Activated naive CD4-positive, alpha-beta T cell treated with anti-CD3 and anti-CD28 coated beads, Interleukin-2, amount 10 ng/mL, durations not matched to agents 7 days and 5 days (primary cell): ENCODE results near the gene ZNF654.
A peak's percentile ranks its signal among the peaks of the same experiment; 100 is the strongest.

Source experiments
- CTCF ChIA-PET: fragments of 350-600 bp; sonication (Branson Sonifier 250); formaldehyde crosslinking; loops from one replicate; lab custom pipeline; 2021; ENCODE audit warnings: antibody characterized with exemption; lab: Charles Lee
- DNase-seq: peaks from one replicate; pipeline ENCODE4 v3.0.0-alpha.2; 2020
- H3K27ac Mint-ChIP-seq: one replicate; pipeline ENCODE4 v1.8.0; 2021; ENCODE audit warnings: mild to moderate bottlenecking, moderate library complexity, mixed read lengths
- H3K27me3 Mint-ChIP-seq: one replicate; pipeline ENCODE4 v1.8.0; 2021; ENCODE audit warnings: mild to moderate bottlenecking, mixed read lengths
- H3K36me3 Mint-ChIP-seq: one replicate; pipeline ENCODE4 v1.8.0; 2021; ENCODE audit warnings: mixed read lengths
- H3K4me1 Mint-ChIP-seq: one replicate; pipeline ENCODE4 v1.8.0; 2021; ENCODE audit warnings: mixed read lengths
- H3K4me3 Mint-ChIP-seq: one replicate; pipeline ENCODE4 v1.8.0; 2021; ENCODE audit warnings: mild to moderate bottlenecking, moderate library complexity, mixed read lengths
- H3K9me3 Mint-ChIP-seq: one replicate; pipeline ENCODE4 v1.8.0; 2021; ENCODE audit warnings: mixed read lengths

Gene ZNF654

DNA sequence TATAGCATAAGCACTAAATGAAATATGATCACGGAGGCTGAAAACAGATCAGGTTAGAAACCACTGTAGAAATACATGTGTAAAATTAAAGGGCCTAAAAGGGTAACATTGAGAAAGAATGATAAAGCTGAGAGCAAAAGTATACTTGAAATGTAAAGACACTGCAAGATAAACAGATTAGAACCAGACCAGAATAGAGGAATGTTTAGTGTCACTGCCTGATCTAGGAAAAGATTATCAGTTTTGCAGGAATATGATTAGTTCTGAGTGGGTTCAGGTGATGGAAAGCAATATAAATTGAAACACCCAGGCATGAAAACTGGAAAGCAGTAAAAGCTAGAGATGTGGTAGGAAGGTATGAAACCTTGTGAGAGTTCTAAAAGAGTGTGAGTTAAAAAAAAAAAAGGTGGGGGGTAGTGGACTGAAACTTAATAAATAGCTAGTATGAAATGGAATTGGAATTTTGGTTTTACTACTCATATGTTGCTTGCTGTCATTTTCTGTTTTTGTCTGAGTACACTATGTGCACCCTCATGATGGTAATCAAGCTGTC, 74.7 kb downstream of the ZNF654 start:
- CTCF ChIA-PET = no interaction called here
- H3K4me1 Mint-ChIP-seq = no peaks in the 10 kb centered on the region
- no peak overlapping the region for H3K4me3 Mint-ChIP-seq
- H3K36me3 Mint-ChIP-seq = peaks cover 29% of the 10 kb centered on the region
- no peaks in the 10 kb centered on the region for H3K27me3 Mint-ChIP-seq
- no peak overlapping the region for H3K27ac Mint-ChIP-seq
- H3K9me3 Mint-ChIP-seq = no peaks in the 10 kb centered on the region
- no peak for DNase-seq

DNA sequence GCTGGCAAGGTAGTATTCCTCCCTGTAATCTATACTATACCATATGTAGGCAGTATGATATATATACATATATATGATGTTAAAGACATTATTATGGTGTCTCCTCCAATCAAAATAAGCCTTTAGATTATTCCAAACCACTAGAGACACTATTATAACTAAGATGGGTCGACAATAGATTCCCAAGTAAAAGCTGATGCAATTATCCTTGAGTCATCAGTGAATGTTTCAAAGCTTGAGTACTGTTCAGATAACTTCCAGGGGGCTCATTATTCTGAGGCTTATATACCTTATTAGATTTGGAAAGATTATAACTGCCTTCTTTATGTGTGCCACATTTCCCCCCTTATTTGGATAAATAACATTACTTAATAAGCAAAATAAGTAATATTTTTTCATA, 78.8 kb downstream of the ZNF654 start:
- DNase-seq = no peak
- CTCF ChIA-PET = interaction anchor here (0.5 kb wide), 1 partner anchor 40 kb away, joined by 3 read pairs; no protein-coding TSS in a partner anchor
- Mint-ChIP-seq H3K27me3 (no peaks in the 10 kb centered on the region), H3K9me3 (no peaks in the 10 kb centered on the region), H3K4me3 (no peak overlapping the region), H3K27ac (no peak overlapping the region), H3K36me3 (peaks cover 44% of the 10 kb centered on the region), H3K4me1 (peaks cover 3% of the 10 kb centered on the region)

DNA sequence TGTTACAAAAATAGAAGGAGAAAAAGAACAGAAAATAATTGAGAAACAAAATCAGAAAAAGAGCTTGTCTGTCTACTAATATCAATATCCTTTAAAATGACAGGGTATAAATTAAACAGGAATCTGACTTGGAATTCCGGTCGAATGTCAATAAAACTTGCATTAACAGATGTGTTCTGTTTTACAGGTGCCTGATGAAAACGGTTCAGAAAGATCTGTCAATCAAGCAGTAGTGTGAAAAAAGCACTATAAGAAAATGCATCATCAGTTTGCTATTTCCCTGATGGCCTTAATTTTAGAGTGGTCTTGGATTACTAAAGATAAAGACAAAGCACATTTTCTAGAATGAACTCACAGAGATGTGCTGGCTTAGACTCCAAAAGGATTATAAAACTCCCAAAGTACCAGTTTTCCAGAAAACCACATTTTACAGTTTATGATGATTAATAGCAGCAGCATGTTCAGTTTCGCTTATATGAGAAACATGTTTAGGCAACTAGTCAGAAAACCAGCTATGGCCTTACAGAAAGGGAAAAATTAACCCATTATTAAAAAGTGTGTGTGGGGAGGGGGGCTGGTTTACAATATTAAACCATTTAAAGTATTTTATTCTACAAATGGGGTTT, 82.5 kb downstream of the ZNF654 start:
- H3K4me3 Mint-ChIP-seq = no peak overlapping the region
- CTCF ChIA-PET = no interaction called here
- no peak for DNase-seq

DNA sequence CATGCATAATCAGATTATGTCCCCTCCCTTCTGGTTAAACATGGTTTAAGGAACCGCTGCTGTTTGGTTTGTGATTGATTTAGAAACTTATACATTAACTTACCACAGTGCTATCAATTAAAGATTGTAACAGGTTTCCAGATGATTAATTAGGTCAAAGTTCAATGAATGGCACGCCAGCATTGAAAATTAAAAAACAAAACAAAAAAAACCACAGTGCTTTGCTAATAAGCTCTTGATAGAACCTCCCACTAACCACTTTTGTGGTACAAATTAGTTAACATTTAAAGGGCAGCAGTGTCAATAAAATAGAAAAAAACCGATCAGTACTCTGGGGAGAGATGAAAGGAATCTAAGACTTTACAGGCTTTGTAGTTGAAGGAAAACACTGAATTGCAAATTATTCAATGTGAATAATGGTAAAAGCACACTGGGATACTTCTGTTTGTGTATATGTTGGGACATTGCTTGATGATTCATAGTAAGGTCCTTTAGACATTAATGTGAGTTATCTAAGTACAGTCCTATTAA, 83.1 kb downstream of the ZNF654 start:
- Mint-ChIP-seq H3K36me3 (peaks cover 26% of the 10 kb centered on the region), H3K4me1 (peaks cover 4% of the 10 kb centered on the region), H3K9me3 (no peaks in the 10 kb centered on the region), H3K27ac (no peak overlapping the region), H3K4me3 (no peak overlapping the region), H3K27me3 (no peaks in the 10 kb centered on the region)
- CTCF ChIA-PET = no interaction called here
- DNase-seq = no peak

More for the DNA sequence above, 82.5 kb downstream of the ZNF654 start:
- Mint-ChIP-seq H3K27ac (no peak overlapping the region), H3K4me1 (peaks cover 3% of the 10 kb centered on the region), H3K36me3 (peaks cover 28% of the 10 kb centered on the region), H3K27me3 (no peaks in the 10 kb centered on the region), H3K9me3 (no peaks in the 10 kb centered on the region)

GRCh38 chr3:88147261-88147660, 88.2 kb downstream of the ZNF654 start:
- Mint-ChIP-seq H3K4me1 (peaks cover 33% of the 10 kb centered on the region), H3K4me3 (no peak overlapping the region), H3K36me3 (peaks cover 14% of the 10 kb centered on the region), H3K27ac (no peak overlapping the region), H3K9me3 (no peaks in the 10 kb centered on the region), H3K27me3 (no peaks in the 10 kb centered on the region)
- DNase-seq = no peak
- CTCF ChIA-PET = no interaction called here

DNA sequence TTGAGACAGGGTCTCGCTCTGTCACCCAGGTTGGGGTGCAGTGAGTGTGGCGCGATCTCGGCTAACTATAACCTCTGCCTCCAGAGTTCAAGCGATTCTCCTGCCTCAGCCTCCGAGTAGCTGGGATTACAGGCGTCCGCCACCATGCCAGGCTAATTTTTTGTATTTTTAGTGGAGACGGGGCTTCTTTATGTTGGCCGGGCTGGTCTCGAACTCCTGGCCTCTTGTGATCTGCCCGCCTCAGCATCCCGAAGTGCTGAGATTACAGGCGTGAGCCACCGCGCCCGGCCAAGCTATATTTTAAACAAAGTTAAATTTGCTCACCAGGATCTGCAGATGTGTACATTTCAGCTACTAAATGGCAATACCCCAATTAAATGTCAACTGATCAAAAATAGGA, 89.6 kb downstream of the ZNF654 start:
- no peak for DNase-seq
- peak overlapping the region; percentile 96 for H3K27ac Mint-ChIP-seq
- no peaks in the 10 kb centered on the region for H3K27me3 Mint-ChIP-seq
- H3K36me3 Mint-ChIP-seq = peaks cover 15% of the 10 kb centered on the region
- peaks cover 43% of the 10 kb centered on the region for H3K4me1 Mint-ChIP-seq
- peak overlapping the region; percentile 96 for H3K4me3 Mint-ChIP-seq
- no peaks in the 10 kb centered on the region for H3K9me3 Mint-ChIP-seq
- CTCF ChIA-PET = interaction anchor here (0.8 to 0.9 kb wide), 2 partner anchors 34 to 90 kb away, joined by 3 read pairs; partner anchors contain the start of gene CGGBP1

DNA sequence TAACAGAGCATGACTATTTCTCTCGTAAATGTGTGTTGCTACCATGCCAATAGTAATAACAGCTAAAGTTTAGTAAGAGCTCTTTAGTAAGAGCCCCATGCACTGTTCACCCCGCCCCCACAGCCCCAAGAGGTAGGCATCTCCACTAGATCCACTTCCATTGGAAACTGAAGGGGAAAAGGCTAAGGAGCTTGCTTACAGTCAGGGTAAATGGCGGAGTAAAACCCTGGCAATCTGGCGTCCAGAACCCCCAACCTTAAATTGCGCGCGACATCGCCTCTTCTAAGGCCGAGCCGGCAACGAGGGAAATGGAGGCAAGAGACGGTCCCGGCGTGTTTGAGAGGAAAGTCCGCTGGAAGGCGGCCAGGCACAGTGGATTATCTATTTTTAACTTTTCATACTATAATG, 90.0 kb downstream of the ZNF654 start:
- CTCF ChIA-PET = interaction anchor here (0.9 kb wide), 1 partner anchor 34 kb away, joined by 3 read pairs; no protein-coding TSS in a partner anchor
- H3K9me3 Mint-ChIP-seq = no peaks in the 10 kb centered on the region
- peak overlapping the region; percentile 96 for H3K27ac Mint-ChIP-seq
- H3K27me3 Mint-ChIP-seq = no peaks in the 10 kb centered on the region
- peaks cover 43% of the 10 kb centered on the region for H3K4me1 Mint-ChIP-seq
- H3K36me3 Mint-ChIP-seq = peaks cover 15% of the 10 kb centered on the region
- DNase-seq = no peak
- H3K4me3 Mint-ChIP-seq = peak overlapping the region; percentile 96

DNA sequence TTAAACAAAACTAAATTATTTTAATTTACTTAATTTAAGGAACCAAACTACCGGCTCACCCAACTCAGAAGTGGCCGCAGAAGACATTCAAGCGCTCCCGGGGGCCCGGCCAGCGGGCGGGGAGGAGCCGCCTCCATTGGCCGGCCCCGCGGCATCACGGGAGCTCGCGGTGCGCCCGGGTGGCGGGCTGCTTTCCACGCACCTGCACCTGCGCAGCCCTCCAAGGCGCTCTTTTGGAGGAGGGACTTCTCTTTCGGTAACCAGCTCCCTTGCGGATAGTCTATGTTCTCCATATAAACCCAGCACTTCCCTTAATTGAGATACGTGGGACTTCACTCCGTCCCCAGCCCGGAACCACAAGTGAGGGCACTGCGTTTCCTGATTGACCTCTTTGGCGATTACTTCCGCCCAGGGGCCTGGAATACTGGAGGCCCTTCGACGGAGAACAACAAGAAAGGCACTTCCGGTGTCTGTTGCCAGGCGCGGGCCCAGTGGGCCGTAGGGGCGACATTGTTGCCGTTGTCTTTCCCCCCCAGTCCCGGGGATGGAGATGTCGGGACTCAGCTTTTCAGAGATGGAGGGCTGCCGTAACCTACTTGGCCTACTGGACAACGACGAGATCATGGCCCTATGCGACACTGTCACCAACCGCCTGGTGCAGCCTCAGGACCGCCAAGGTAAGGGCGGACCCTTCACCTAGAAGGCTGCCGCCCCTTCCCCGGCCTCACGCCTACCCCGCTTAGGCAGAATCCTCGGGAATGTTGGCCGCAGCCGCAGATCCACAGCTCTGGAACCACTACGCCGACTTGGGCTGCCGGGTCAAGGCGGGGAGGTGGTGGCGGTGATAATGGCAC, 90.7 kb downstream of the ZNF654 start, which contains the start of gene C3orf38:
Gene C3orf38, plus strand, starts transcription at position 451 of the 854 bp plus-strand sequence. Its CDS starts 94 bp downstream, at position 545.
- Mint-ChIP-seq H3K9me3 (no peaks in the 10 kb centered on the region), H3K36me3 (peaks cover 20% of the 10 kb centered on the region), H3K4me1 (peaks cover 47% of the 10 kb centered on the region), H3K27ac (peak within 1 kb of the TSS; percentile 99), H3K27me3 (no peaks in the 10 kb centered on the region), H3K4me3 (peak within 1 kb of the TSS; percentile 96)
- DNase-seq = peak; percentile 84
- CTCF ChIA-PET = no interaction called here

DNA sequence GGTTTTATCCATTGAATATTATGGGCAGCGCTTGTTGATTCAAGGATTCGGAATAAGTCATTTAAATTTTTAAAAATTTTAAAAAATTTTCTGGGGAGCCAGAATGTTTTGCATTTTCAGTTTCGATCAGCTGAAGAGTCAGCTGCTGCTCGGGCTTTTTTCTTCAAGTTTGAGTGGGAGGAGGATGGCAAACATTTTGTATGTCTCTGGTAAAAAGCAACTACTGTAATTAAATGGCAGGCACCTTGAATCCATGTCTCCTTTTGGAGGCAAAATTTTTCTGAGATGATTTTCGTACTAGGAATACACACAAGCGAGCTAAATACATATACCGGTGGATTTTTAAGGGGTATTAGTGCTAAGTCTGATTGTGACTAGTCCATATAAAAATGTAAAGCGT, 91.3 kb downstream of the ZNF654 start:
- no peaks in the 10 kb centered on the region for H3K27me3 Mint-ChIP-seq
- H3K36me3 Mint-ChIP-seq = peaks cover 23% of the 10 kb centered on the region
- peaks cover 47% of the 10 kb centered on the region for H3K4me1 Mint-ChIP-seq
- peak overlapping the region; percentile 96 for H3K4me3 Mint-ChIP-seq
- CTCF ChIA-PET = no interaction called here
- H3K9me3 Mint-ChIP-seq = no peaks in the 10 kb centered on the region
- peak overlapping the region; percentile 99 for H3K27ac Mint-ChIP-seq
- DNase-seq = peak; percentile 41

- peak overlapping the region; percentile 96 for H3K4me3 Mint-ChIP-seq
- H3K27me3 Mint-ChIP-seq = no peaks in the 10 kb centered on the region
- no peak for DNase-seq
- peak overlapping the region; percentile 99 for H3K27ac Mint-ChIP-seq
- peaks cover 27% of the 10 kb centered on the region for H3K36me3 Mint-ChIP-seq
- H3K4me1 Mint-ChIP-seq = peaks cover 50% of the 10 kb centered on the region
- CTCF ChIA-PET = no interaction called here
- H3K9me3 Mint-ChIP-seq = no peaks in the 10 kb centered on the region
Measured at GRCh38 chr3:88150806-88151205, 91.8 kb downstream of the ZNF654 start.

DNA sequence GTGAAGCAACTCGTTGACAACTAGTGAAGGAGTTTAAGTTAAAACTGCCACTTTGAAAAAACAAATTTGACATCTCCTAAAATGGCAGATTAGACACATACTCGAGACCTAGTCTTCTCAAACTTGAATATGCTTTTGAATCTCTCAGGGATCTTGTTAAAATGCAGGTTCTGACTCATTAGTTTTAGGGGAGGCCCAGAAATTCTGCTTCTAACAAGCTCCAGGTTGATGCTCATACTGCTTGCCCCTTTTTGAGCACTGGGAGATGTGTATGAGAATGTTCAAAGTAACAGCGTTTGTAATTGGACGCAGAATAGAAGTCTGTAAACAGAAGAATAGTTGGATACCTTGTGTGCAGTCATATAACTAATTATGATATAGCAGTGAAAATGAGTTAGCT, 92.3 kb downstream of the ZNF654 start:
- Mint-ChIP-seq H3K36me3 (peaks cover 33% of the 10 kb centered on the region), H3K27ac (peak overlapping the region; percentile 26), H3K27me3 (no peaks in the 10 kb centered on the region), H3K9me3 (no peaks in the 10 kb centered on the region), H3K4me3 (peak overlapping the region; percentile 96), H3K4me1 (peaks cover 55% of the 10 kb centered on the region)
- CTCF ChIA-PET = no interaction called here
- no peak for DNase-seq

GRCh38 chr3:88152841-88153240, 93.8 kb downstream of the ZNF654 start:
- H3K4me1 Mint-ChIP-seq = peaks cover 57% of the 10 kb centered on the region
- DNase-seq = no peak
- H3K27ac Mint-ChIP-seq = no peak overlapping the region
- CTCF ChIA-PET = no interaction called here
- no peaks in the 10 kb centered on the region for H3K9me3 Mint-ChIP-seq
- H3K4me3 Mint-ChIP-seq = peak overlapping the region; percentile 5
- H3K27me3 Mint-ChIP-seq = no peaks in the 10 kb centered on the region
- peaks cover 44% of the 10 kb centered on the region for H3K36me3 Mint-ChIP-seq

GRCh38 chr3:88166419-88166971, 107.4 kb downstream of the ZNF654 start:
- no peaks in the 10 kb centered on the region for H3K9me3 Mint-ChIP-seq
- DNase-seq = no peak
- H3K27ac Mint-ChIP-seq = no peak overlapping the region
- H3K4me3 Mint-ChIP-seq = no peak overlapping the region
- H3K4me1 Mint-ChIP-seq = peaks cover 5% of the 10 kb centered on the region
- CTCF ChIA-PET = no interaction called here
- H3K36me3 Mint-ChIP-seq = peaks cover 30% of the 10 kb centered on the region
- no peaks in the 10 kb centered on the region for H3K27me3 Mint-ChIP-seq

DNA sequence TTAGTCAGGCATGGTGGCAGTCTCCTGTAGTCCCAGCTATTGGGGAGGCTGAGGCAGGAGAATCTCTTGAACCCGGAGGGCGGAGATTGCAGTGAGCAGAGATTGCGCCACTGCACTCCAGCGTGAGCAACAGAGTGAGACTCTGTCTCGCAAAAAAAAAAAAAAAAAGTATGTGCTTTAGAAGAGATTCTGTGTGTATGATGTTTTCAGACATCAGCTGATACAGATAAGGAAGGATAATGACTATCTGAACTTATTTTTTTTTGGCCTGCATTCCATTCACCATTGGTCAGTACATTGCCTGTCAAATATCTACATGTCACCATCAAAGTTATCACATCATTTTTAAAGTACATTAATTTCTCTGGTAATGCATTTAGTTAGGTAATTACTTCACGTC, 108.1 kb downstream of the ZNF654 start:
- no peak overlapping the region for H3K4me3 Mint-ChIP-seq
- peaks cover 4% of the 10 kb centered on the region for H3K4me1 Mint-ChIP-seq
- peaks cover 33% of the 10 kb centered on the region for H3K36me3 Mint-ChIP-seq
- no peak for DNase-seq
- no peak overlapping the region for H3K27ac Mint-ChIP-seq
- no peaks in the 10 kb centered on the region for H3K9me3 Mint-ChIP-seq
- CTCF ChIA-PET = no interaction called here
- no peaks in the 10 kb centered on the region for H3K27me3 Mint-ChIP-seq
